ENCODE measurements around the gene UNC45A. TPM values are rescaled to one million over a fixed set of nuclear protein-coding genes. Genes with fewer than 3 reads are reported as not detected.

UNC45A gene
- total and polyA plus RNA-seq, 2 of the 13 experiments (the other 11 are each of a cell fraction or from before 2014, with no cell fraction given), result 33.8 to 39.7 TPM

- no peak for TF ChIP-seq KLF15 (CRISPR knock-in tag; IDR thresholded peaks at IDR 0.05; ENCODE audit: borderline replicate concordance)
- TF ChIP-seq HNF4G (IDR thresholded peaks at IDR 0.05; ENCODE audit: borderline replicate concordance, low read depth, low read length), result no peak
- no peak for TF ChIP-seq HNF4G (CRISPR knock-in tag; IDR thresholded peaks at IDR 0.05; ENCODE audit: borderline replicate concordance, low read depth)
- peak; percentile 45; the same call in 1 of the 2 replicates for TF ChIP-seq HNRNPL (IDR thresholded peaks at IDR 0.05; ENCODE audit: low read depth, low read length)
- peak; percentile 92 for TF ChIP-seq CTCF (CRISPR knock-in tag; IDR thresholded peaks at IDR 0.05)
- TF ChIP-seq ISL2 (CRISPR knock-in tag; IDR thresholded peaks at IDR 0.05), result peak; percentile 33; the same call in 1 of the 2 replicates
- no peak for TF ChIP-seq PHB2 (IDR thresholded peaks at IDR 0.05; ENCODE audit: partially characterized antibody)
- no peak for TF ChIP-seq PLRG1 (conservative IDR thresholded peaks at IDR 0.05)
- TF ChIP-seq USF2 (IDR thresholded peaks at IDR 0.05; ENCODE audit: low read depth, low read length), result no peak
- TF ChIP-seq USF2 (CRISPR knock-in tag; IDR thresholded peaks at IDR 0.05; ENCODE audit: borderline replicate concordance), result no peak
- no peak for TF ChIP-seq ZNF615 (CRISPR knock-in tag; IDR thresholded peaks at IDR 0.05; ENCODE audit: borderline replicate concordance)
- peak; percentile 78 for TF ChIP-seq ZFP91 (CRISPR knock-in tag; IDR thresholded peaks at IDR 0.05; ENCODE audit: borderline replicate concordance)
- peak; percentile 38; the same call in 1 of the 2 replicates for TF ChIP-seq ZBTB38 (CRISPR knock-in tag; IDR thresholded peaks at IDR 0.05)
- 0 out of 2 replicates have a peak, but pooled peaks have one; percentile 45 for TF ChIP-seq ZNF704 (CRISPR knock-in tag; IDR thresholded peaks at IDR 0.05; ENCODE audit: borderline replicate concordance)
- no peak for TF ChIP-seq FOXJ3 (CRISPR knock-in tag; IDR thresholded peaks at IDR 0.05; ENCODE audit: borderline replicate concordance)
- peak; percentile 77 for TF ChIP-seq MYC (CRISPR knock-in tag; IDR thresholded peaks at IDR 0.05; ENCODE audit: borderline replicate concordance)
- no peak for TF ChIP-seq ATF1 (CRISPR knock-in tag; IDR thresholded peaks at IDR 0.05)
- 0 out of 2 replicates have a peak, but pooled peaks have one; percentile 63 for TF ChIP-seq ATF2 (CRISPR knock-in tag; IDR thresholded peaks at IDR 0.05)
These were observed 41.7 kb upstream of the UNC45A start (continued) for GRCh38 chr15:90893175-90894090.

All from HepG2 (cell line).